ENCODE data around the gene NALCN. TPM values are rescaled to one million over a fixed set of nuclear protein-coding genes. Genes with fewer than 3 reads are reported as not detected.

The NALCN gene
- total RNA-seq, 1 experiment from 2014 or later, result 0.52 TPM

DNA sequence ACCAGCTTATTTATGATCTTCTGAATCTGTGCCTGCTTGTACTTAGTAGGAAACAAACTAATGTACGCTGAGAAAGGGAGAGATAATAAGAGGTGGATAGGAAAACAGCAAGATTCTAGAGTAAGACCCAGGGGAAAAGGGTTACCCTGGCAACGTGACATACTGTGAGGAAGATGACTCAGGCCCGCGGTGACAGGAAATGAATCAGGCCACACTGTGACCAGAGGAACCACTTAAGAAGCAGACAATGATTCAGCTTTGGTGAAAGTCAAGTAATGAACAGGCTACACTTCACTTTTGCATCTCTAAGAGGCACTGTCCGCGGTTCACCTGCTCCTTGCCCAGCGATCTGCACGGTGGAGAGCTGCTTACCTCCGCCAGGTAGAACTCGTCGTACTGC is 158.2 kb downstream of the NALCN start:
- Histone ChIP-seq H3K27ac (ENCODE audit: low read depth, low read length, poor library complexity, severe bottlenecking) (peak overlapping the region; percentile 70), H3K4me1 (ENCODE audit: insufficient read depth, low read length, poor library complexity, severe bottlenecking) (peaks cover 12% of the 10 kb centered on the region), H3K27me3 (replicated peaks; ENCODE audit: insufficient read depth, low read depth, low read length, poor library complexity) (no peaks in the 10 kb centered on the region), H3K4me3 (ENCODE audit: low read depth, low read length, poor library complexity, severe bottlenecking) (peak overlapping the region; percentile 0), H3K9me3 (ENCODE audit: low read depth, low read length, poor library complexity, severe bottlenecking) (no peaks in the 10 kb centered on the region), H3K36me3 (ENCODE audit: insufficient read depth, low read length, poor library complexity, severe bottlenecking) (no peaks in the 10 kb centered on the region)
- POLR2A ChIA-PET (ENCODE audit: low non-redundant PET), result interaction anchor here (0.6 kb wide), 1 partner anchor 582 kb away, joined by 3 read pairs; no protein-coding TSS in a partner anchor
- intact Hi-C loops (cut with micrococcal nuclease; ENCODE audit: unreplicated experiment), result no loop called here
- TF ChIP-seq, protein P1, sequence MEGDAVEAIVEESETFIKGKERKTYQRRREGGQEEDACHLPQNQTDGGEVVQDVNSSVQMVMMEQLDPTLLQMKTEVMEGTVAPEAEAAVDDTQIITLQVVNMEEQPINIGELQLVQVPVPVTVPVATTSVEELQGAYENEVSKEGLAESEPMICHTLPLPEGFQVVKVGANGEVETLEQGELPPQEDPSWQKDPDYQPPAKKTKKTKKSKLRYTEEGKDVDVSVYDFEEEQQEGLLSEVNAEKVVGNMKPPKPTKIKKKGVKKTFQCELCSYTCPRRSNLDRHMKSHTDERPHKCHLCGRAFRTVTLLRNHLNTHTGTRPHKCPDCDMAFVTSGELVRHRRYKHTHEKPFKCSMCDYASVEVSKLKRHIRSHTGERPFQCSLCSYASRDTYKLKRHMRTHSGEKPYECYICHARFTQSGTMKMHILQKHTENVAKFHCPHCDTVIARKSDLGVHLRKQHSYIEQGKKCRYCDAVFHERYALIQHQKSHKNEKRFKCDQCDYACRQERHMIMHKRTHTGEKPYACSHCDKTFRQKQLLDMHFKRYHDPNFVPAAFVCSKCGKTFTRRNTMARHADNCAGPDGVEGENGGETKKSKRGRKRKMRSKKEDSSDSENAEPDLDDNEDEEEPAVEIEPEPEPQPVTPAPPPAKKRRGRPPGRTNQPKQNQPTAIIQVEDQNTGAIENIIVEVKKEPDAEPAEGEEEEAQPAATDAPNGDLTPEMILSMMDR (conservative IDR thresholded peaks at IDR 0.05; ENCODE audit: low read depth, low read length), result no peak
- no peak for TF ChIP-seq EZH2 (IDR thresholded peaks at IDR 0.05; ENCODE audit: borderline replicate concordance, low read depth, low read length, poor library complexity, severe bottlenecking)
- BruUV-seq (replicated peaks), result no TSS peak
- peak; percentile 97 for DNase-seq (ENCODE audit: low spot score)
- CTCF ChIA-PET, result interaction anchor here (0.5 kb wide), 1 partner anchor 9 kb away, joined by 3 read pairs; no protein-coding TSS in a partner anchor

DNA sequence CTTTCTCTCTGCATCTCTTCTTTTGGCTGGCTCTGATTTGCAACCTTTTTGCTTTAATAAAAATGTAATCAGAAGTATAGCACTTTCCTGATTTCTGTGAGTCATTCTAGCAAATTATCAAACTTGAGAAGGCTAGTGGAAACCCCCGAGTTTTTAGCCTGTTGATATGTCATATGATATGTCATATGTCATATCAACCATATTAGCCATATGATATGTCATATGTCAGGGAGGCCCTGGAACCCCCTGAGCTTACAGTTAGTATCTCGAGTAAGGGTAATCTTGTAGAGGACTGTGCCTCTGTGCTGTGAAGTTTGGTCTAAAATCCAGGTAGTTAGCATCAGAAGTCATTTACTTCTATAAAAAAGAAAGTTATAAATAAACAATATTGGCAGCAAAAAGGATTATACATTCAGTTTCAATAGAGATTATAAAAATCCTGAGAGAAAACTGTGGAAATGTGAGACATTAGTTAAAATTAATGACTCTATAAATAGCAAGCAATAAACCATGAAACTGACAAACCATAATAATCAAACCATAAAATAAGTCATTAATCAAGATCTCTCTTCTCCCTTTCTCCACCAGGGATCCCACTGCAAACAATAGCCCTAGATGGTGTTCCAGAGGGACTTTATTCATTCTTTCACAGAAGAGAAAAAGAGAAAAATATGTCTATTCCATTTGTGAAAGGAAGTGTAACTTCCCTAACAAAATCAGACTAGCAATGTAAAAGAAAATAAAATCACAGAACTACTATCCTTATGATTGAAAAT is 167.4 kb downstream of the NALCN start:
- no TSS peak for BruUV-seq (replicated peaks)

DNA sequence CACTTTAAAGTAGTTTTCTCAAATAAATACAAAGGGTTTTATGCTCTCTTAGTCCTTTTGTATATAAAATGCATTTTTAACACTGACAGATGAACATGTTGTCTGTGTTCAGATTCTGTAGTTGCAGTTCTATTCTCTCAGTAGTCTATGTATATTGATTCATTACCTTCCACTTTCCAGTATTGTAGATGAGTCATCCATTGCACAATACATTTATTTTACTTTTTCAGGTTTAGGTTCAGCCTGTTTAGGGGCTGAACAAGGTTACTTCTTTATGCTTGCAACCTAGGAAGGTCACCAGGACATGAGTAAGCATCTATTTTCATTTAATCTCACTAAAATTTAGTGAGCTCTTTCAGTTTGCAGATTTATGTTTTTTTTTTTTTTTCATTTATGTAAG is 173.6 kb downstream of the NALCN start:
- TF ChIP-seq EZH2 (IDR thresholded peaks at IDR 0.05; ENCODE audit: borderline replicate concordance, low read depth, low read length, poor library complexity, severe bottlenecking), result no peak
- TF ChIP-seq, protein P1 (conservative IDR thresholded peaks at IDR 0.05; ENCODE audit: low read depth, low read length), result no peak
- POLR2A ChIA-PET (ENCODE audit: low non-redundant PET), result no interaction called here
- no peak for DNase-seq (ENCODE audit: low spot score)
- intact Hi-C loops (cut with micrococcal nuclease; ENCODE audit: unreplicated experiment), result no loop called here
- H3K9me3 ChIP-seq (ENCODE audit: low read depth, low read length, poor library complexity, severe bottlenecking), result no peaks in the 10 kb centered on the region
- H3K4me3 ChIP-seq (ENCODE audit: low read depth, low read length, poor library complexity, severe bottlenecking), result no peak overlapping the region
- H3K27ac ChIP-seq (ENCODE audit: low read depth, low read length, poor library complexity, severe bottlenecking), result no peak overlapping the region
- H3K4me1 ChIP-seq (ENCODE audit: insufficient read depth, low read length, poor library complexity, severe bottlenecking), result no peaks in the 10 kb centered on the region
- no TSS peak for BruUV-seq (replicated peaks)
- no peaks in the 10 kb centered on the region for H3K27me3 ChIP-seq (replicated peaks; ENCODE audit: insufficient read depth, low read depth, low read length, poor library complexity)
- no peaks in the 10 kb centered on the region for H3K36me3 ChIP-seq (ENCODE audit: insufficient read depth, low read length, poor library complexity, severe bottlenecking)
- CTCF ChIA-PET, result no interaction called here

More for the DNA sequence above, 167.4 kb downstream of the NALCN start:
- Histone ChIP-seq H3K4me3 (ENCODE audit: low read depth, low read length, poor library complexity, severe bottlenecking) (no peak overlapping the region), H3K27ac (ENCODE audit: low read depth, low read length, poor library complexity, severe bottlenecking) (no peak overlapping the region), H3K36me3 (ENCODE audit: insufficient read depth, low read length, poor library complexity, severe bottlenecking) (no peaks in the 10 kb centered on the region), H3K9me3 (ENCODE audit: low read depth, low read length, poor library complexity, severe bottlenecking) (peaks cover 6% of the 10 kb centered on the region), H3K4me1 (ENCODE audit: insufficient read depth, low read length, poor library complexity, severe bottlenecking) (no peaks in the 10 kb centered on the region), H3K27me3 (replicated peaks; ENCODE audit: insufficient read depth, low read depth, low read length, poor library complexity) (no peaks in the 10 kb centered on the region)
- POLR2A ChIA-PET (ENCODE audit: low non-redundant PET), result no interaction called here
- intact Hi-C loops (cut with micrococcal nuclease; ENCODE audit: unreplicated experiment), result no loop called here
- DNase-seq (ENCODE audit: low spot score), result no peak
- CTCF ChIA-PET, result no interaction called here
- no peak for TF ChIP-seq EZH2 (IDR thresholded peaks at IDR 0.05; ENCODE audit: borderline replicate concordance, low read depth, low read length, poor library complexity, severe bottlenecking)
- TF ChIP-seq, protein P1 (conservative IDR thresholded peaks at IDR 0.05; ENCODE audit: low read depth, low read length), result no peak
